NCI-H1930 (cell line): ENCODE measurements around the gene LRRC8C.

Experiments used
- DNase-seq, 2 experiments: peaks; one replicate each; lab custom pipeline; 2025; lab: John Stamatoyannopoulos, UW

The LRRC8C gene

DNA sequence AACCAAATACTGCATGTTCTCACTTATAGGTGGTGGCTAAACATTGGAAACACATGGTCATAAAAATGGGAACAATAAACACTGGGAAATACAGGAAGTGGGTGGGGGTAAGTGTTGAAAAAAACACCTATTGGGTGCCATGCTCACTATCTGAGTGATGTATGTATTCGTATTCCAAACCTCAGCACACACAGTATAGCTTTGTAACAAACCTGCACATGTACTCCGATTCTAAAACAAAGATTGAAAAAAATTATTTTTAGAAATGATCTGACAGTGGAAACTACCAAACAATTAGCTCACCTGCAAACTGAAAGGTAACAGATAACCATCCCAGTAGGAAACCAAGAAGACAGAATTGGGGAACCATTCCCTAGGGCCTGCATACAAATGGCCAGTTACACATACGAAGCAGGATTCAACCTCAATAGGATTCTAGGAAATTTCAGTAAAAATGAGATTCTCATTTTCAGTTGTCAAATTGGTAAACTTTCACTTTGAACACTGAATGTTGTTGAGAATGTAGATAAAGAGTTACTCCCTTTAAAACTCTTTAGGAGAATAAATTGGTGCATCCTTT lies 99.8 kb downstream of the LRRC8C start:
- DNase-seq, result no peak

DNA sequence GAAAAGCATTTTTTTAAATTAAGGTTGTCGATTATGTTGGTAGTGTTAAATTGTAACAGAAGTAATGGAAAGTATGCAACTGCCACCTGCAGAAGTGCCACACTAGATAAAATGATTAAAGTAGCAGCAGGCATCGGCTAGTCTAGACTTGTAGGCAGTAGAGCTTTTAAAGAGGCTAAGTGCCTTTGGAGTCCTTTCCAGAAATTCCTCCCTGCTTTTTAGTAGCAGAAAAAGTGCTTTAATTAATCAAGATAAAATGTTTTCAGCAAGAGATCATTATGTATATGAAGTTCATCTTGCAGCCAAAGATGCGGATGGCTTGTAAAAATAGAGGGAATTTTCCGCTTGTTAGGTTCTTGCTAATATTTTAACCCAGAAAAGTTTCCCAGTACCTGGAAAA lies 100.8 kb downstream of the LRRC8C start:
- no peak for DNase-seq

DNA sequence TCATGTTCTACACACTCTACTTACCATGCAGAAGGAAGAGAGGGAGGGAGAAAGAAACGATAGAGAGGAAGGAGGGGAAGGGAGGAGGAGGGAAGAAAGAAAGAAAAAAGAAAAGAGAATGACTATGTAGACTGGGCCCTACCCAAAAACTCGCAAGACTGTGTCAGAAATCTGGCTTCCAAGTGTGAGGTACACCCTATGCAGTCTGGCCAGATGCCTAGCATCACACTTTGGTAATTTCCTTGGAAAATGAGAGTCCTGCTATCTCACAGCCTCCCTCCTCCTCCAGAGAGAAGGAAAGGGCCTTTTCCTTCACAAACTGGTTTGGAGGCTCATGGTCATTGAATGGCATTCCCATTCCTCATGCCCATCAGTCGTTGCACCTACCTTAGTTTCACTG lies 101.5 kb downstream of the LRRC8C start:
- DNase-seq, result no peak

DNA sequence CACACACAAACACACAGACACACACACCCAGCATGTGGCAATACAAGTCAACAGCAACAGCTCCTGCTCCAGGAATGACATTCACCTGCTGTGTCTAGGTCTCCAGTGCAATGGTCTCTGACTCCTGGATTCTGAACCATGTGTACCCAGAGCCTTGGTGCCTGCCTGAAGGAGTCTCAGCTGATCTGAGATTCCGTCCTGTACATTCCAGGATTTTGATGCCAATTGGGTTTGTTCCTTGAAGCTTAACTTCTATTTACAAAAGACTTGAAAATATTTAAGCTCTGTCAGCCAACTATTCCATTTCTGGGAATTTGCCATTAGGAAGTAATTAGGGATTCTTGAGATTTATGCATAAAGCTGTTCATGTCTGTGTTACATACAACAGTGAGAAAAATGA lies 102.6 kb downstream of the LRRC8C start:
- DNase-seq, result no peak

DNA sequence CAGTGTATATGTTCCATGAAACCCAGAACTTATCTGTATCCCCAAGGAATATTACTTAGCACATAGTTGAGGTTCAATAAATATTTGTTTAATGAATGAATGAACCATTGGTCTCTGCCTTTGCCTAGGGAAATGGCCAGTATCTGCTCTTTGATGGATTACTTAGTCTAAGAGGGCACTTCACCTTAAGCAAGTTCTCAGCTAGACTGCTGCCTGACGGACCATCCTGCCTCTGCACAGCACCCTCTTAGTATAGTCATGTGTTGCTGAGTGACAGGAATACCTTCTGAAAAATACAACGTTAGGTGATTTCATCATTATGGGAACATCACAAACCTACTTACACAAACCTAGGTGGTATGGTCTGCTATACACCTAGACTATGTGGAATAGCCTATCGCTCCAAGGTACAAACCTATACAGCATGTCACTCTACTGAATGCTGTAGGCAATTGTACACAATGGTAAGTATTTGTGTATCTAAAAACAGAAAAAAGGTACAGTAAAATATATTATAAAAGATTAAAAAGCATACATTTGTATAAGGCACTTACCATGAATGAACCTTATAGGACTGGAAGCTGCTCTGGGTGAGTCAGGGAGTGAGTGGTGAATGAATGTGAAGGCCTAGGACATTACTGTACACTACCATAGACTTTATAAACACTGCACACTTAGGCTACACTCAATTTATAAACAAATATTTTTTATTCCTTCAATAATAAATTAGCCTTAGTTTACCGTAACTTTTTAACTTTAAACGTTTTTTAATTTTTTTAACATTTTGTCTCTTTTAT lies 104.2 kb downstream of the LRRC8C start:
- DNase-seq, result no peak

DNA sequence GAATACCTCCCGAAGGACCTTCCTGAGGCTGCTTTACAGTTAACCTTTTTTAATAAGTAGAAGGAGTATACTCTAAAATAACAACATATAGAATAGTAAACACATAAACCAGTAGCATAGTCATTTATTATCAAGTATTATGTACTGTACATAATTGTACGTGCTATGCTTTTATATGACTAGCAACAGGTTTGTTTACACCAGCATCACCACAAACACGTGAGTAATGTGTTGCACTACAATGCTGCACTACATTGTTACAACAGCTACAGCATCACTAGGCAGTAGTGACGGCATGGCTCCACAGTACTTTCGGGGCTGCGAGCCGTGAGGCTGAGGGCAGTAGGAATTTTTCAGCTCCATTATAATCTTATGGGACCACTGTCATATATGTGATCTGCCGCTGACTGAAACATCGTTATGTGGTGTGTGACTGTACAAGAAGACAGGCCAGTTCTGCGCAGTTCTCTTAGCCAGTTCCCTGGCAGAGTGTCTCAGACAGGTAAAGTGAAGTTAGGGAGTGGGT lies 105.1 kb downstream of the LRRC8C start:
- DNase-seq, result no peak

DNA sequence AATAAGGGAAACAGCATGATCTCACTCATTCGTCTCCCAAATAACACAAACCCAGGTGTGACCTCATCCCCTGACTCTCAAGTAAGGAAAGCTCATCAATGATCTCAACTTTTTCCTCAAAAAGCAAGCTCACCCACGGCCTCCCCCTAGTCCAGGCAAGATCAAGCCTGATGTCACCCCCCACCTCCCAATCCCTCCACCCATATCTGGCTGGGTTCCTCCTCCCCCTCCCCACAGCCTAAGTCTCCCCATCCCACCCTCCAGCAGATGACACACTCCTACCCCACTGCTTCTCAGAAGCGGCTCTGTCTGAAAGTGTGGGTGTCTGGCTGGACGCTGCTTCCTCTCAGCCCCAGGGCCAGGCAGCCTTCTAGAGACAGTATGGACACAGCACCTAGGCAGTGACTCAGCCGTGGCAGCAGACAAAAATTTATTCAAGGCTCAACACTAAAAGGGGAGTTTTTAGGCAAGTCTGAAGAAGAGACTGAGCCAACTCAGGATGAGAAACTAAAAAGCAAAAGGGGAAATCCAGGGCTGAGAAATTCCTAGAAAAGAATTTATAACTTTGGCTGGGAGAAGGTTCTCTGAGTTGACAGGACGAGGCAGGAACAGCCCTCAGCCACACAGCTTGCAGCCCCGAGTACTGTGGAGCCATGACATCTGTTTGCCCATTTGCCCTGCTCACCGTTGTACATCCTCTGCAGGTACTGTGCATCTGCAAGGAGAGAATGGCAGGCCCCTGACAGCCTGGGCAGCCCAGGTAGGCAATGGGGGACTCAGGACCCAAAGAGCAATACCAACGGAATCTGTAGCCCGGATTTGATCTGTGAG lies 106.3 kb downstream of the LRRC8C start:
- no peak for DNase-seq

DNA sequence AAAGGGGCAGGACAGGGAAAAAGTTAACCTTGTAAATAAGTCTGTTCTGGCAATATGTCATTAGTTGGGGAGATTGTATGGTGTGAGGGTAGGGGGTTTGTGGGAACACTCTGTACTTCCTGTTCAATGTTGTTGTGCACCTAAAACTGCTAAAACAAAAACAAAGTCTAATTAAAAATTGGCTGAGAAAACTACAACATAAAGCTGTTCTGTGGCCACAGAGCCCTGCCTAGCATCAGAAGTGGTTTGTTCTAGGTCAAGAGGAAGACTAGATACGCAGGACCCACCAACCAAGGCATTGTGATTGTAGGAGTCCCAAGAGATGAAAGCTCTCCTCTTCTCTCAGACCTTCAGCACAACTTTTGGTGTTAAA lies 106.9 kb downstream of the LRRC8C start:
- DNase-seq, result no peak

DNA sequence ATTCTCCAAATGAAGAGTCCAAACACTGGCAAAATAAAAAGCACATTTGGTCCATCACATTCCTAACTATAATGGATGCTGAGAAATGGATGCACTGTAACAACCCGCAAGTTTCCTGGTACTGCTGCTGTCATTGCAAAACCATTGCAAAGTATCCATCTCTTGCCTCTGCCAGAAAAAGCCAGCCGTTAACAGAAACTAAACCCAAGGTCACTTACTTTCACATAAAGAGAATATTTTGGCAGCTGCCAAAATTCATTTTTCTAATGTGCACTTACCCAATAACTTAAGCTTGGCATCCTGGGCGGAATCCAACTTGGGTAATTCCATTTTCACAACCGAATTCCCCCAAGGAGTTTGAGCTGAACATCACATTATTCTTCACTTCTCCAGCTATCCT lies 110.9 kb downstream of the LRRC8C start:
- DNase-seq, result no peak

DNA sequence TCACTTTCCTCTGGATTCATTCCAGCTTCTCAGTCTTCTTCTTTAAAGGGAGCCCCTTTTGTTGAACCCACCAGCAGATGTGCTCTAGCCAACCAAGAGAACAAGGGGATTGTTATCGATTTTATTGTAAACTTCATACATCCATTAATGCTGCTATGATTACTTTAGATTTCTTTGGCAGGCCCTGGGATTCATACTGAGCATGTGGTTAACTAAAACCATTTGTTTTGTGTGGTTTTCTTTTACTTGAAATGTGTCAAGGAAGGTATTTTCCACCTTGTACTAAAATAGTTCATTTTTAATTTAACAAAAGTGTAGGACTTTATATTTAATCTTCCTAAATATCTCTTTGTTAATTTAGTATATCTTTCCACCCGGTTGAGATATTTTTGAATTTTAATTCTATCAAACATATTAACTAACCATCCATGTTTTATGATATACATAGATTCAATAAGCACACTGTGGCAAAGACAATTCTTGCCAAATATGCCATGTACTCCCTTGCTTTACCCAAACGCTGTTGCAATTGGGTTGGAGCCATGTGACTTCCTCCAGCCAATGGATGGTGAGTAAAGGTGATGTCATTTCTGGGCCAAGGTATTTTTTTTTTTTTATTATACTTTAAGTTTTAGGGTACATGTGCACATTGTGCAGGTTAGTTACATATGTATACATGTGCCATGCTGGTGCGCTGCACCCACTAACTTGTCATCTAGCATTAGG lies 113.7 kb downstream of the LRRC8C start:
- DNase-seq, result no peak

DNA sequence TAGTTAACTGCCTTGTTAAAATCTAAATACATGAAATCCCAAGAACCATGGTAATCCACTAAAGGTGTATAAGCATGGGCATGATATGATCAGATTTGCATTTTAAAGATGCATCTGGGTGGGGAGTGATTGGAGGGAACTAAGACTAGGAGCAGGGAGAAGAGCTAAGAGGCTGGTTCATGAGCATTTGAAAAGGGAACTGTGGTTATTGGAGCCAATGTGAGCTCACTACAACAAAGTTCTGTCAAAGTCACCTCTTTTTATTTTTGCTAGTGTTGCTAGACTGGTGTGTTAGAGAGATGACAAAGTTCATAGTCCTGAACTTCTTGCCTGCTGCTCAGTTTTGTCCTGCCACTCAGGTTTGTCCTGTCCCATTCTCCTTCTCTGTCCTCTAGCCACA lies 120.8 kb downstream of the LRRC8C start:
- no peak for DNase-seq

DNA sequence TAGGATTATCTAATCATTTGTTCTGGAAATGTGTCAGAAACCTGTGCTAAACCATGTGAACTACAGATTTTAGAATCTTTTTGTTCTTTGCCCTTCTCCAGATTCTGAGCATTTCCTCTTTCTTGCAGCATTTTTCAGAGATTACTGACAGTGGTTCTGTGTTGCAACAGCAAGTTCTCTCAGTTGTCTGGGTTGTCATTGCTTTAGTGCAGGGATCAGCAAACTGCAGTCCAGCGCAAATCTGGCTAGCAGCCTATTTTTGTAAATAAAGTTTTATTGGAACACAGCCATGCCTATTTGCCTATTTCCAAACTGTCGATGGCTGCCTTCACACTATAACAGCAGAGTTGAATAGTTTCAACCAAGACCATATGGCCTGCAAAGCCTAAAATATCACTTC lies 121.6 kb downstream of the LRRC8C start:
- no peak for DNase-seq

DNA sequence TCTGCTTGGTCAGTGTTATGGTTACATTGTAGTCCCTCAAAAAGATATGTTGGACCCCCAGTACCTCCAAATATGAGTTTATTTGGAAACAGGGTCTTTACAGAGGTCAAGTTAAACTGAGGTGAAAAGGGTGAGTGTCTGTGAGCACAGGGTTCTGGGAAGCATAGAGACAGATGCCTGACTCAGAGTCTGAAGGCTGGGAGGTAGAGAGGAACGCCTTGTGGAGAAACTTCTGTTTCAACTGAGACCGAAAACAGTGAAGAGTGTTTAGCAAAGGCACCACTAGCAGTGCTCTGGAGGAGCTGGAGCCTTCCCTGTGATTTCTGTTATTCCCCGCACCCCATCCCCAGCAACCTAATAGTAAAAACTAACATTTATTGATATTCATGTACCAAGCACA lies 122.7 kb downstream of the LRRC8C start:
- no peak for DNase-seq

DNA sequence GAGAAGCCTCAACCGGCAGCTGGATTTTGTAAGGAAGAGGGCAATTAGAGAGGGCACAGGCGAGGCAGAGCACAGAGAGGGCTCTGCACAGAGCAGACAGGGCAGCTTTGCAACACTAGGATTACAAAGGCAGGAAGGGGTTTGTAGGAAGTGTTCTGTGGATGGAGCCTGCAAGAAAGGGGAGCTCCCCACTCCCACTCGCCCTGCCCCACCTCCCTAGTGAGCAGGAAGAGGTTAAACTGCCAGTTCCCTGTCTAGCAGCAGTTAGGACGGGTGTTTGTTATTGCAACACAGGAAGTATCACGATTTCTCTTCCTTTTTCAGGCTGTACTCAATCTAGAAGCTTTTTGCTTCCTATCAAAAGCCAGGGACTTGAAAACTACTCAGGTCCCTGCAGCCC lies 124.6 kb downstream of the LRRC8C start:
- DNase-seq, result no peak

DNA sequence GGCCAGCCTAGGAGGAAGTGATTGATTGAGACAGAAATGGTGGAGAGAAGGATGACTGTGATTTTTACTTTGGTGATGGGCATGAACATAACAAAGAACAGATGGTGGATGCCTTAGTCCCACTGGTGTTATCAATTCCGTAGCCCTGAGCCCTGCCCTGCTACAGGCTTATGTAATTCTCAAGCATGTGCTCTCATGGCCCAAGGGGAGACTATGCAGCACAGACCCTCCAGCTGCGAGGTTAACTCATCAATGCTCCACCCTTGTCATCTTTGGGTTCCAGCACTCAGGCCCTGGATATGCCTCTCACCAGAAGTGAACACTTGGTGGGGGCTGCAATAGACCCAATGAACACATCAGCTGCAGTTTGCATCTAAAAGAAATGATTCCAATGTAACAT lies 125.2 kb downstream of the LRRC8C start:
- DNase-seq, result no peak

DNA sequence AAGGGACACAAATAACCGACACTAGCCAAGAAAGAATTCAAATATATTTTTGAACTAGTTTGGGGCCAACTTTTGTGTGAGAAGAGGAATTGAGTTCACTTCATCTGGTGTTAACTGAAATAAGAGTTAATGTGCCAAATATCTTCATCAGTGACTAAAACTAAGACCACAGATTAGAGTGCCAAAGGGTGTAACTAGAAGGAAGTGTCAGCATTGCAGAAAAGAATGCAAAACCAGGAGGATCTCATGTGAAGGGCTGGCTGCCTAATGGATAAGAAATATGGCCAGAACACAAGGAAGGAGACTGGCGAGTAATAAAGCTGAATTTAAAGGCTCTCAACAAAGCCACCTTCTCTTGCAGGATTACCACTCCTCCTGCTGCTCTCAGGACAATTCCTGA lies 126.1 kb downstream of the LRRC8C start:
- no peak for DNase-seq

DNA sequence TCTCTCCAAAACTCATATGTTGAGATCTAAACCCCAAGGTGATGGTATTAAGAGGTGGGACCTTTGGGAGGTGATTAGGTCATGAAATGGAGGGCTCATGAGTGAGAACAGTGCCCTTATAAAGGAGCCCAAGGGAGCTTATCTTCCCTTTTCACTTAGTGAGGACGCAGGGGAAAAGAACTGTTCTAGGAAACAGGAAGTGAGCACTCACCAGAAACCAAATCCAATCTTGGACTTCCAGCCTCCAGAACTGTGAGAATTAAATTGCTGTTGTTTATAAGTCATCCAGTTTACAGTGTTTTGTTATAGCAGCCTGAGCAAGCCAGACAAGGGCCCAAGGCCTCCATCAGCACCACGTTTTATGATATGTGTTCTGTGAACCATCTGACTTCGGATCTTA lies 127.6 kb downstream of the LRRC8C start:
- no peak for DNase-seq

DNA sequence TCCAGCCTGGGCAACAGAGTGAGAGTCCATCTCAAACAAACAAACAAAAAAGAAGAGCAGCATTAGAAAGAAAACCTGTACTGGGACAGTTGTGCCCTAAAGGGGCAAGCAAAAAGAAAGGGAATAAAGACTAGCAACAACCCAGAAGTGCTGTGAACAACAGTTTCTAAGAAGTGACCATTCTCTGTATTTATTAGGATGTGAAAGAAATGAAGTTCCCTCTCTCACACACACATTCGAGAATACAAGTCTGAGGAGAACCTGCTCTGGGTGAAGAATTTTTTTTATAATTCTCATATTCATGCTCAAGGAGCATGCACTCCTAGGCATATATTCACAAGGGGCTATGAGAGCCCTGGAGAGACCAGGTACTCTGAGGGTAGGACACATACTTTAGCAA lies 128.4 kb downstream of the LRRC8C start:
- DNase-seq, result no peak

DNA sequence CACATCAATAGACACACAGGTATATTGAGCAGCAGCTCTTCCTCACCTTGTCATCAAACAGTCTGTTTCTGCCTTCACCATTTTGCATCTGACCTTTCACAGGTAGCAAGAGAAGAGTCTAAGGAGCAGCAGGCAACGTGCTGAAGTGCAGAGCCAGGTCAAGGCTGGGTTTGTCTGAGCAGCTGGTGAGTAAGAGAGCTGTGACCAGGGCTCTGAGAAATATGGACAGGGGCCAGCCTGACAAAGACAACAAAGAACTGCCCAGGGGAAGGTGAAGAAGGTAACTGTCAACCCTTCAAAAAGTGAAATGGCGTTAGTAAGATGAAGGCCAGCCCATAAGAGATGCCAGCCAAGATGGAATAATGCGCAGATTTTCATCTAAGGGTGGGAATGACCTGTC lies 129.0 kb downstream of the LRRC8C start:
- no peak for DNase-seq

DNA sequence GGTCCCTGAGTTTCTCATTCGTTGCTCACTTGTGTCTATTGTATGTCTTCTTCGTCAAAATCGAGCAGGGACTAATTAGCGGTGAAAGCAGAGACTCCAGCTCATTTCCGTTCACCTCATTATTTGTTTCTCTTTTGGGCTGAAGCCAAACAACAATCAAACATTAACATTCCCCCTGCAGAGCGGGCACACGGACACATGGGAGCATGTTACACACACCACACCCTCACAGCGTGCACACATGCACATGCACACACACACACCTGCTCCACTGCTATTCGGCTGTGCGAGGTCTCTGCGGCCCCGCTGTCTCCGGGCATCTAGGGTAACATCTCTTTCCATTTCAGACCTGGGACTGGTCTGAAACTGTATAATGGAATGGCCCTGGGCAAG lies 129.5 kb downstream of the LRRC8C start:
- DNase-seq, result no peak

DNA sequence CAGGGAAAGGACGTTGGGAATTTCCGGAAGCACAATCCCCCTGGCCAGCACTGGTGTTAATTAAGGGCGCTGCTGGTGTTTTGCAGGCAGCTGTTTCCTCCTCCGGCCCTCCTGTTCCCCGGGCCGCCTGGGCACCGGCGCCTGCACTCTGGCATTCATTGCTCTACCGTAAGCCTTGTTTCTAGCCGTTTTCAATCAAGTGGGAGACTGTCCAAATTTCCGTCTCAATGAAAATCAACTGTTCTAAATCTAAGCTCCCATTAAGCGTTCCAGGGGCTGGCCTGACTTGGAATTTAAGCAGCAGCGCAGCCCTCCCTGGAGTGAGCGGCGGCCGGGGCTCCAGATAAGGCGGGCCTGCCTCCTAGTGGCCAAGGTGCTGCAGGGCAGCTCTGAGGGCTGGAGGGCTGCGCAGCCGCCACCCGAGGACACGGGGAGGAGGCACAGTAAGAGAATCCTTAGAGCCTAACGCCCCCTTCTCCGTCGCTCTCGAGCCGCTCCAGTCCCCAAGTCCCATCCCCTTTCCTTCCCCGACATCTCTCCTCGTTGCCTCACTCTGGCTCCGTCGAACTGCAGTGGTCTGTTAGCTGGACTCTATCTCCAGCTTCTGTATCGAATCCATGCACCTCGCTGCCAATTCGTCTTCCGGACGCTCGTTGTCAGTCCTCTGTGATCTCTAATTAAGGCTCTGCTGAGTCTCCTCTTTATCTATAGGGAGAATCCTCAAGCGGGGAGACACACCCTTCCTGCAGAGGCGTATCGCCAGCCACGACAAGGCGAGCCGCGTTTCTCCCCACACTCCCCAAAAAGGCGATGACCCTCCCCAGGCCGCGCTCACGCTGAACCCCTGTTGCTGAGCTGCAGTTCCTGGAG lies 130.1 kb downstream of the LRRC8C start:
- DNase-seq, result peak; percentile 49 to 68
